Measurements from ENCODE around the gene PLAC1.

Gene PLAC1

GRCh38 chrX:134537179-134537955 lies 120.9 kb downstream of the PLAC1 start:
- DNase-seq: no peak

- no peak for DNase-seq
Measured at GRCh38 chrX:134533952-134534351, 124.3 kb downstream of the PLAC1 start.

DNA sequence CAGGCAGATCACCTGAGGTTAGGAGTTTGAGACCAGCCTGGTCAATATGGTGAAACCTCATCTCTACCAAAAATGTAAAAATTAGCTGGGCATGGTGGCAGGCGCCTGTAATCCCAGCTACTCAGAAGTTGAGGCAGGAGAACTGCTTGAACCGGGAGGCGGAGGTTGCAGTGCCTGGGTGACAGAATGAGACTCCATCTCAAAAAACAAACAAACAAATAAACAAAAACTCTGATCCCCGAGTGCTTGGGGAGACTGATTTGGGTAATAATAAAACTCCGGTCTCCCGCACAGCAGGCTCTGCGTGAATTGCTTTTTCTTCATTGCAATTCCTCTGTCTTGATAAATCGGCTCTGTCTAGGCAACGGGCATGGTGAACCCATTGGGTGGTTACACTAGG lies 124.9 kb downstream of the PLAC1 start:
- DNase-seq: no peak

GRCh38 chrX:134530845-134531244 lies 127.4 kb downstream of the PLAC1 start:
- no peak for DNase-seq

DNA sequence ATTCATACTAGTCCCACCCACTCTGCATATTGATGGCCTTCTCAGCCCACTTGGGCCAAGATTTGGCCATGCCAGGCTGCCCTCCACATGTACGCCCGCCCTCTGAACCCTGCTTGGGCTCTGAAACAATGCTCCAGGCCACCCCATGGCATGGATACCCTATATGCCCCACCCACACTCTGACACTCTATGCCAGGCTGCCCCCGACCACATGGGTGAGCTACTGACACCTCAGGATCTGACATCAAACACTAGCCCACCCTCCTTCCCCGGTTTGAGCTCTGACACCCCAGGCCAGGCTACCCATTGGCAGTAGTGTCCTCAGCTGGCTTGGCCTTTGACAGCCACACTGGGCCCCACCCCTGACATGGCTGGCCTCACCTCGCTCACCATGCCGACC lies 128.8 kb downstream of the PLAC1 start:
- DNase-seq: no peak

GRCh38 chrX:134528960-134529359 lies 129.3 kb downstream of the PLAC1 start:
- no peak for DNase-seq

DNA sequence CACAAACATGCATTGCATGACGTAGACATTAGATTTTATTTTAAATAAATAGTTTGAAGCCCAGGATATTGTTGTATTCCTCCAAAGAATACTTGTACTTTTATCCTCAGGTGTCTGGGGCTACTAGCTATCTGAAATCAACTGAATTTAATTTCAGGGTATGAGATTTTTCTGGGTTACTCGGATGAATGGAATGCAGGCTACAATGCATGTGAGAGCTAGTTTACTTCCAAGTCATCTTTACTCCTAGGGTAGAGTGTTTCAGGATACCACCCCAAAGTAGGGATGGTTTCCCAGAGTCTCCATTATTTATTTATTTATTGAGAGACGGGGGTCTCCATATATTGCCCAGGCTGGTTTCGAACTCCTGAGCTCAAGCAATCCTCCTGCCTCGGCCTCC lies 131.9 kb downstream of the PLAC1 start:
- no peak for DNase-seq

DNA sequence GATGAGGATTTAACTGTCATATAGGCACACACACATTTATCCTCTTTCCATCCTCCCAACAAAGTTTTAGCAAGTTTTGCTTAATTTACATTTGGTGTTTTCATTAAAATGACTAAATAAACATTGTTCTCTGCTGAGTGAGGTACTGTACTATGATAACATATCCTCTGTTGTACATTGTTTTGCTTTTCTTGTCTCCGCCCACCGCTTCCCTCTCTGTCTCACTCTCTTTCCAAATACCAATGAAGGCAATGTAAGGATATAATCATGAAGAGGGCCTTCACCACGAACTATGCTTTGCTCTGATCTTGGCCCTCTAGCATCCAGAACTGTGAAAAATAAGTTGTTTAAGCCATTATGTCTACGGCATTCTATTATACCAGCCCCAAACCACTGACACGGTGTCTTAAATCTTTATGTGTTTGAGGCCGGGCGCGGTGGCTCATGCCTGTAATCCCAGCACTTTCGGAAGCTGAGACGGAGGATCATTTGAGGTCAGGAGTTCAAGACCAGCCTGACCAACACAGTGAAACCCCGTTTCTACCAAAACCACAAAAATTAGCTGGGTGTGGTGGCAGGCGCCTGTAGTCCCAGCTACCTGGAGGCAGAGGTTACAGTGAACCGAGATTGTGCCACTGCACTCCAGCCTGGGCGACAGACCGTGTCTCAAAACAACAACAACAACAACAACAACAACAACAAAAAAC lies 133.0 kb downstream of the PLAC1 start:
- DNase-seq: no peak

- no peak for DNase-seq
Measured at GRCh38 chrX:134524181-134524580, 134.1 kb downstream of the PLAC1 start.

DNA sequence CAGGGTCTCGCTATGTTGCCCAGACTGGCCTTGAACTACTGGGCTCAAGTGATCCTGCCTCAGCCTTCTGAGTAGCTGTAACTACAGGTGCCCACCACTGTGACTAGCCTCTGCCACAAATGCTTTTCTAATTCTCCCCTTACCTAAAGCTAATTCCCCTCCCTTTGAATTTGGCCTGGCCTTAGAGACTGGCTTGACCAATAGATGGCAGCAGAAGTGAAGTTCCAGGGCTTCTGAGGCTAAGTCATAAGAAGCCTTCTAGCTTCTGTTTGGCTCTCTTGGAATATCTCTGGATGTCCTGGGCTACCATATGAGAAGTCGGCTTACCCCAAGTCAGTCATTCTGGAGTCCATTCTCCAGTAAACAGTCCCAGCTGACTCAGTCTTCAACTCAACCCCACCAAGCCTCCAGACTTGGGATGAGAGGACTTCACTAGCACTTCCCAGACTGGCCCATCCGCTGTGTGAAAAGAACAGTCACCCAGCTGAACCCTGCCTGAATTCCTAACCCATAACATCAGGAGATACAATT lies 137.3 kb downstream of the PLAC1 start:
- peak; percentile 59 for DNase-seq

All from eye (tissue), 1 donor.